ENCODE measurements around the gene AGPS. TPM values are rescaled to one million over a fixed set of nuclear protein-coding genes. Genes with fewer than 3 reads are reported as not detected.

Gene AGPS
- total RNA-seq, 3 donors from 2014 or later (not counting 1 experiment from before 2014, with no cell fraction given) = 27.4 to 36.0 (median 35.6) TPM

DNA sequence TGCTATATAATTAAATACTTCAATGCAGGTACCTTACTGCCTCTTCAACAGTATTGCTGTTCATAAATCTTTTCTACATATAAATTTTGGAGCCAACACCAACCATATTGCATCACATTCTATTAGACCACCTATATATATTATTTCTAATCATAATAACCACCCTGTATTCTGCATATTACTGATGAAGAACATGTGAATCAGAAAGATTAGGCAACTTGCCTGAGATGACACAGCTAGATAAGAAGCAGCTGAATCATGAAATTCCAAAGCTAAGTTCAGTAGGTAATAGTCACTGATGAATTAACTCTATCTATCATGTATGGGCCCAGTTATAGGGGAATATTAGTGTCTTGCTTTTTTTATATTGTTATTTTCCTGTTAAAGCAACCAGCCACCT lies 161.8 kb downstream of the AGPS start:
- Mint-ChIP-seq H3K36me3 (peaks cover 9% of the 10 kb centered on the region), H3K4me3 (peak overlapping the region; percentile 98), H3K27me3 (ENCODE audit: low read depth in 2 of 2) (peaks cover 4 to 13% of the 10 kb centered on the region in 2 donors), H3K9me3 (no peaks in the 10 kb centered on the region), H3K27ac (peak overlapping the region in 1 of 2 donors; percentile 100), H3K4me1 (peaks cover 12 to 13% of the 10 kb centered on the region in 2 donors)
- DNase-seq (no peak), ATAC-seq (no peak)
- intact Hi-C loops (cut with micrococcal nuclease) = loop anchor here (10.0 kb wide), 1 partner anchor 390 kb away; no protein-coding TSS in a partner anchor
- Histone ChIP-seq H3K4me3 (ENCODE audit: low read length) (no peak overlapping the region), H3K27me3 (ENCODE audit: control insufficient read depth, insufficient read depth, low read length) (no peaks in the 10 kb centered on the region), H3K27ac (ENCODE audit: low read length) (no peak overlapping the region), H3K9me3 (ENCODE audit: control insufficient read depth, insufficient read depth, low read length) (no peaks in the 10 kb centered on the region), H3K36me3 (ENCODE audit: control insufficient read depth, insufficient read depth, low read length) (no peaks in the 10 kb centered on the region), H3K4me1 (ENCODE audit: control insufficient read depth, insufficient read depth, low read length) (peaks cover 13% of the 10 kb centered on the region)
- TF ChIP-seq, protein P1, sequence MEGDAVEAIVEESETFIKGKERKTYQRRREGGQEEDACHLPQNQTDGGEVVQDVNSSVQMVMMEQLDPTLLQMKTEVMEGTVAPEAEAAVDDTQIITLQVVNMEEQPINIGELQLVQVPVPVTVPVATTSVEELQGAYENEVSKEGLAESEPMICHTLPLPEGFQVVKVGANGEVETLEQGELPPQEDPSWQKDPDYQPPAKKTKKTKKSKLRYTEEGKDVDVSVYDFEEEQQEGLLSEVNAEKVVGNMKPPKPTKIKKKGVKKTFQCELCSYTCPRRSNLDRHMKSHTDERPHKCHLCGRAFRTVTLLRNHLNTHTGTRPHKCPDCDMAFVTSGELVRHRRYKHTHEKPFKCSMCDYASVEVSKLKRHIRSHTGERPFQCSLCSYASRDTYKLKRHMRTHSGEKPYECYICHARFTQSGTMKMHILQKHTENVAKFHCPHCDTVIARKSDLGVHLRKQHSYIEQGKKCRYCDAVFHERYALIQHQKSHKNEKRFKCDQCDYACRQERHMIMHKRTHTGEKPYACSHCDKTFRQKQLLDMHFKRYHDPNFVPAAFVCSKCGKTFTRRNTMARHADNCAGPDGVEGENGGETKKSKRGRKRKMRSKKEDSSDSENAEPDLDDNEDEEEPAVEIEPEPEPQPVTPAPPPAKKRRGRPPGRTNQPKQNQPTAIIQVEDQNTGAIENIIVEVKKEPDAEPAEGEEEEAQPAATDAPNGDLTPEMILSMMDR (IDR thresholded peaks at IDR 0.05) = no peak

DNA sequence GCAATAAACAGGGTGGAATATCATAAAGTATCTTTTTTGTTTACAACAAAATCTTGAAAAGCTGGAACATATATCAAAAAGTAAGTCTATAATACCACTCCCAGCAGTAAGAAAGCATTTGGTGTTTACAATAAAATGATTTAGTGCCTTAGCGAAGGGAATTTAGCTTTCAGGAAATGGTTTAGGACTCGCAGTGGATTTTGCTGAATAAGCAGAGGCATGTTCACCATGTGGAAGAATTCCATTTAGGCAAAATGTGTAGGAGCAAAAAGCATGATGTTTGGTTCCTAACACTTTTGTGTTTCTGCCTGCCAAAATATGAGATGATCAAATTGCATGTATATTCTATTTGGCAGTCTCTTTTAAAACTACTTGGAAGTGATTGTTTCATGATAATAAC lies 163.6 kb downstream of the AGPS start:
- Histone ChIP-seq H3K36me3 (ENCODE audit: control insufficient read depth, insufficient read depth, low read length) (no peaks in the 10 kb centered on the region), H3K4me3 (ENCODE audit: low read length) (no peak overlapping the region), H3K27me3 (ENCODE audit: control insufficient read depth, insufficient read depth, low read length) (no peaks in the 10 kb centered on the region), H3K9me3 (ENCODE audit: control insufficient read depth, insufficient read depth, low read length) (no peaks in the 10 kb centered on the region), H3K27ac (ENCODE audit: low read length) (no peak overlapping the region), H3K4me1 (ENCODE audit: control insufficient read depth, insufficient read depth, low read length) (peaks cover 13% of the 10 kb centered on the region)
- Mint-ChIP-seq H3K27me3 (ENCODE audit: low read depth in 2 of 2) (peaks cover 4 to 13% of the 10 kb centered on the region in 2 donors), H3K9me3 (no peaks in the 10 kb centered on the region), H3K4me1 (peaks cover 12 to 13% of the 10 kb centered on the region in 2 donors), H3K36me3 (peaks cover 9% of the 10 kb centered on the region), H3K27ac (no peak overlapping the region), H3K4me3 (no peak overlapping the region)
- DNase-seq (no peak), ATAC-seq (no peak)
- intact Hi-C loops (cut with micrococcal nuclease) = loop anchor here (10.0 kb wide), 1 partner anchor 391 kb away; no protein-coding TSS in a partner anchor
- TF ChIP-seq, protein P1 (IDR thresholded peaks at IDR 0.05) = no peak
- 87% methylated on average over 2 of the region's 2 CpGs for WGBS (ENCODE audit: insufficient coverage)

DNA sequence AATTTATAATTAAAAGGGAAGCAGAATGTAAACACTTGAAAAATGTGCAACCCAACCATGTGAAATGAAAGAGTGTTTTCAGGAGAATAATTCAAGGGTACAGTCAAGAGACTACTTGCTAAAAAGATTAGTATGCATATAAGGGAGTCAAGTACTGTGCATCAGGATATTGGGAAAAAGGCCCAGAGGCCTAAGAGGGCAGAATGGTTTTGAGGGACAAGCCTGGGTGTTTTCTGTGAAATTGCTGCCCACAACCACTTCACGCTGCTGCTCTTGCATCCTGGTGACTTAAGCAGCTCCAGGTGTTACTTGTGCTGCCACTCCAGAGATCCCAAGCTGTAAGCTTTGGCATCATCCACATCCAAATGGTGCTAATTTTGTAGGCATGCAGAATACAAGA lies 165.2 kb downstream of the AGPS start:
- no peaks in the 10 kb centered on the region for H3K27me3 ChIP-seq (ENCODE audit: control insufficient read depth, insufficient read depth, low read length)
- H3K27ac Mint-ChIP-seq = no peak overlapping the region
- no peak overlapping the region for H3K4me3 Mint-ChIP-seq
- peaks cover 8 to 9% of the 10 kb centered on the region in 2 donors for H3K4me1 Mint-ChIP-seq
- peaks cover 6% of the 10 kb centered on the region for H3K36me3 Mint-ChIP-seq
- H3K9me3 Mint-ChIP-seq = no peaks in the 10 kb centered on the region
- no peaks in the 10 kb centered on the region for H3K36me3 ChIP-seq (ENCODE audit: control insufficient read depth, insufficient read depth, low read length)
- DNase-seq (no peak), ATAC-seq (no peak)
- TF ChIP-seq, protein P1 (IDR thresholded peaks at IDR 0.05) = no peak
- no peaks in the 10 kb centered on the region for H3K9me3 ChIP-seq (ENCODE audit: control insufficient read depth, insufficient read depth, low read length)
- H3K4me3 ChIP-seq (ENCODE audit: low read length) = no peak overlapping the region
- H3K4me1 ChIP-seq (ENCODE audit: control insufficient read depth, insufficient read depth, low read length) = peaks cover 6% of the 10 kb centered on the region
- H3K27ac ChIP-seq (ENCODE audit: low read length) = no peak overlapping the region
- WGBS (ENCODE audit: insufficient coverage) = 95% methylated on average over 1 of the region's 1 CpG
- H3K27me3 Mint-ChIP-seq (ENCODE audit: low read depth in 2 of 2) = peaks cover 4 to 13% of the 10 kb centered on the region in 2 donors
- intact Hi-C loops (cut with micrococcal nuclease) = loop anchor here (10.0 kb wide), 1 partner anchor 393 kb away; no protein-coding TSS in a partner anchor

DNA sequence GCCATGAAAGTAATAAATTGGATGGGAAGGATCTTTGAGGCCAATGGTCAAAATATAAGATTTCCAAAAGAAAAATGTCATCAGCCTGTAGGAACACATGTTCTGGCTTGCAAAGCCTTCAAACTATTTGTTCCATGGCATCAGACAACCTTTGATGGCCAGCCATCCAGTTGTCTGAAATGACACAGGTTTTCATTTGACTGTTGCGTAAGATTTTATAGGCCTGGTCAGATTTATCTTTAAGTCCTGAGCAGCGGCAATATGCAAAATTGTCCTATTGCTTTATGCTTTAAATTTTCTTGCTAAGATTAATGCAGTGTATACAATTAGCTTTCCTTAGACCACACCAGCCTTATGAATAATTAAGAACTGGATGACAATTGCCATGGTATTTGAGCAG lies 167.1 kb downstream of the AGPS start:
- no peaks in the 10 kb centered on the region for H3K36me3 Mint-ChIP-seq
- no peak overlapping the region for H3K27ac ChIP-seq (ENCODE audit: low read length)
- H3K27me3 ChIP-seq (ENCODE audit: control insufficient read depth, insufficient read depth, low read length) = no peaks in the 10 kb centered on the region
- no peaks in the 10 kb centered on the region for H3K9me3 Mint-ChIP-seq
- no peaks in the 10 kb centered on the region for H3K36me3 ChIP-seq (ENCODE audit: control insufficient read depth, insufficient read depth, low read length)
- no peaks in the 10 kb centered on the region for H3K9me3 ChIP-seq (ENCODE audit: control insufficient read depth, insufficient read depth, low read length)
- WGBS (ENCODE audit: insufficient coverage) = 100% methylated on average over 2 of the region's 2 CpGs
- no peaks in the 10 kb centered on the region for H3K4me1 ChIP-seq (ENCODE audit: control insufficient read depth, insufficient read depth, low read length)
- H3K4me3 Mint-ChIP-seq = no peak overlapping the region
- no peaks in the 10 kb centered on the region for H3K4me1 Mint-ChIP-seq
- ATAC-seq (no peak), DNase-seq (no peak)
- TF ChIP-seq, protein P1 (IDR thresholded peaks at IDR 0.05) = no peak
- no peak overlapping the region for H3K27ac Mint-ChIP-seq
- H3K4me3 ChIP-seq (ENCODE audit: low read length) = no peak overlapping the region
- intact Hi-C loops (cut with micrococcal nuclease) = loop anchor here (10.0 kb wide), 1 partner anchor 395 kb away; no protein-coding TSS in a partner anchor
- H3K27me3 Mint-ChIP-seq (ENCODE audit: low read depth in 2 of 2) = peaks cover 6 to 13% of the 10 kb centered on the region in 2 donors

Data from natural killer cell (primary cell).